Ishikawa (cell line): ENCODE results near the gene NEK11.

Experiments
- CEBPB ChIP-seq: IDR thresholded peaks from 2 replicates; pipeline ENCODE4 v1.6.1; 2012
- CREB1 ChIP-seq: IDR thresholded peaks from 2 replicates; pipeline ENCODE4 v1.6.1; 2012; ENCODE audit warnings: low read depth
- EGR1 ChIP-seq: IDR thresholded peaks from 2 replicates; pipeline ENCODE4 v1.6.1; 2012
- EP300 ChIP-seq: IDR thresholded peaks from 2 replicates; pipeline ENCODE4 v1.6.1; 2012; ENCODE audit warnings: borderline replicate concordance
- FOXM1 ChIP-seq: IDR thresholded peaks from 2 replicates; pipeline ENCODE4 v1.6.1; 2012; ENCODE audit warnings: low read depth, borderline replicate concordance
- NFIC ChIP-seq: IDR thresholded peaks from 2 replicates; pipeline ENCODE4 v1.6.1; 2012
- RAD21 ChIP-seq: IDR thresholded peaks from 2 replicates; pipeline ENCODE4 v1.6.1; 2012; ENCODE audit warnings: low read depth
- TAF1 ChIP-seq: IDR thresholded peaks from 2 replicates; pipeline ENCODE4 v1.6.1; 2012; ENCODE audit warnings: low read depth, mild to moderate bottlenecking
- TCF12 ChIP-seq: IDR thresholded peaks from 2 replicates; pipeline ENCODE4 v1.6.1; 2012; ENCODE audit warnings: low read depth
- TEAD4 ChIP-seq: IDR thresholded peaks from 2 replicates; pipeline ENCODE4 v1.6.1; 2012
- YY1 ChIP-seq: IDR thresholded peaks from 2 replicates; pipeline ENCODE4 v1.6.1; 2012; ENCODE audit warnings: low read depth
- ZBTB7A ChIP-seq: IDR thresholded peaks from 2 replicates; pipeline ENCODE4 v1.6.1; 2012; ENCODE audit warnings: low read depth
- TF ChIP-seq, protein P1 (sequence below): IDR thresholded peaks from 2 replicates; pipeline ENCODE4 v1.6.1; 2012; ENCODE audit warnings: low read depth, mild to moderate bottlenecking
- TF ChIP-seq, protein P2 (sequence below): IDR thresholded peaks from 2 replicates; pipeline ENCODE4 v1.6.1; 2012
- TF ChIP-seq, protein P3 (sequence below): IDR thresholded peaks from 2 replicates; pipeline ENCODE4 v1.6.1; 2012

Gene NEK11

DNA sequence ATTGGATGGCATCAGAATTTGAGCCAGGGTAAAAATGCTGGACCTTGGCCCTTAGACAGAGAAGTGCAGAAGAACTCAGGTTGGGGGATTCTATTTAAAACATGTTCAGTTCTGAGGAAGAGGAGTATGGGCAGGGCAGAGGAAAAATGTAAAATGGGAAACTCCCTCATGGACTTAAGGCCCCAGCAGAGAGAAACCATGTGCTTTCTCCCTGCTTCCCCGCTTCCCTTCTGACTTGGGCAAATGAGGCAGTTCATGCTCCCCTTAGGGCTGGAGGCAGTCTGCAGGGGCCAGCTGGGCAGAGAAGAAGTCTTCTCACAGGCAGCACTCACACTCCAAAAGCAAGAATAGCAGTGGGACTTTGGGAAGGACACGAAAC, 345.0 kb downstream of the NEK11 start:
- no peak for TF ChIP-seq RAD21
- TF ChIP-seq FOXM1, result no peak
- TF ChIP-seq TCF12, result no peak
- TF ChIP-seq ZBTB7A, result no peak

DNA sequence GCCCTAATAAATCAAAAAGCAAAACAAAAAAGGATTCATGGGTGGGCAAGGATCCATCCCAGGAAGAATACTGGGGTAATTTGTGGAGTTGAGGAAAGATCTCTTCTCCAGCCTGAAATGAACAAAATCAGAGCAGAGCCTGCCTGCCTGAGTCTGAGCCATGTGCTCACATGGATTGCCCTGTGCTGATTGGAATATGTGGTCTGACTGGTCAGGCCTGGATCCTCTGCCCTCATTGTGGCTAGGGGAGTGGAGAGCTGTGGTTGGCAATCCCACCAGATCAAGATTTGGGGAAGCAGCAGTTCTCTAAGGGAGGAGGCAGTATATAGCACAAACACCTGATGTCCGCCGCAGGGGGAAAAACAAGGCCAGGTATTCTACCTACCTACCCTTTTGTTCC, 348.1 kb downstream of the NEK11 start:
- TF ChIP-seq, protein P1, sequence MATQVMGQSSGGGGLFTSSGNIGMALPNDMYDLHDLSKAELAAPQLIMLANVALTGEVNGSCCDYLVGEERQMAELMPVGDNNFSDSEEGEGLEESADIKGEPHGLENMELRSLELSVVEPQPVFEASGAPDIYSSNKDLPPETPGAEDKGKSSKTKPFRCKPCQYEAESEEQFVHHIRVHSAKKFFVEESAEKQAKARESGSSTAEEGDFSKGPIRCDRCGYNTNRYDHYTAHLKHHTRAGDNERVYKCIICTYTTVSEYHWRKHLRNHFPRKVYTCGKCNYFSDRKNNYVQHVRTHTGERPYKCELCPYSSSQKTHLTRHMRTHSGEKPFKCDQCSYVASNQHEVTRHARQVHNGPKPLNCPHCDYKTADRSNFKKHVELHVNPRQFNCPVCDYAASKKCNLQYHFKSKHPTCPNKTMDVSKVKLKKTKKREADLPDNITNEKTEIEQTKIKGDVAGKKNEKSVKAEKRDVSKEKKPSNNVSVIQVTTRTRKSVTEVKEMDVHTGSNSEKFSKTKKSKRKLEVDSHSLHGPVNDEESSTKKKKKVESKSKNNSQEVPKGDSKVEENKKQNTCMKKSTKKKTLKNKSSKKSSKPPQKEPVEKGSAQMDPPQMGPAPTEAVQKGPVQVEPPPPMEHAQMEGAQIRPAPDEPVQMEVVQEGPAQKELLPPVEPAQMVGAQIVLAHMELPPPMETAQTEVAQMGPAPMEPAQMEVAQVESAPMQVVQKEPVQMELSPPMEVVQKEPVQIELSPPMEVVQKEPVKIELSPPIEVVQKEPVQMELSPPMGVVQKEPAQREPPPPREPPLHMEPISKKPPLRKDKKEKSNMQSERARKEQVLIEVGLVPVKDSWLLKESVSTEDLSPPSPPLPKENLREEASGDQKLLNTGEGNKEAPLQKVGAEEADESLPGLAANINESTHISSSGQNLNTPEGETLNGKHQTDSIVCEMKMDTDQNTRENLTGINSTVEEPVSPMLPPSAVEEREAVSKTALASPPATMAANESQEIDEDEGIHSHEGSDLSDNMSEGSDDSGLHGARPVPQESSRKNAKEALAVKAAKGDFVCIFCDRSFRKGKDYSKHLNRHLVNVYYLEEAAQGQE, result no peak
- TF ChIP-seq FOXM1 (no peak), CEBPB (no peak), RAD21 (no peak), ZBTB7A (no peak), NFIC (no peak), TAF1 (no peak), TCF12 (no peak), CREB1 (no peak), YY1 (no peak), EP300 (no peak)
- TF ChIP-seq, protein P2, sequence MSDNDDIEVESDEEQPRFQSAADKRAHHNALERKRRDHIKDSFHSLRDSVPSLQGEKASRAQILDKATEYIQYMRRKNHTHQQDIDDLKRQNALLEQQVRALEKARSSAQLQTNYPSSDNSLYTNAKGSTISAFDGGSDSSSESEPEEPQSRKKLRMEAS, result no peak
- TF ChIP-seq, protein P3, sequence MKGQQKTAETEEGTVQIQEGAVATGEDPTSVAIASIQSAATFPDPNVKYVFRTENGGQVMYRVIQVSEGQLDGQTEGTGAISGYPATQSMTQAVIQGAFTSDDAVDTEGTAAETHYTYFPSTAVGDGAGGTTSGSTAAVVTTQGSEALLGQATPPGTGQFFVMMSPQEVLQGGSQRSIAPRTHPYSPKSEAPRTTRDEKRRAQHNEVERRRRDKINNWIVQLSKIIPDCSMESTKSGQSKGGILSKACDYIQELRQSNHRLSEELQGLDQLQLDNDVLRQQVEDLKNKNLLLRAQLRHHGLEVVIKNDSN, result no peak

DNA sequence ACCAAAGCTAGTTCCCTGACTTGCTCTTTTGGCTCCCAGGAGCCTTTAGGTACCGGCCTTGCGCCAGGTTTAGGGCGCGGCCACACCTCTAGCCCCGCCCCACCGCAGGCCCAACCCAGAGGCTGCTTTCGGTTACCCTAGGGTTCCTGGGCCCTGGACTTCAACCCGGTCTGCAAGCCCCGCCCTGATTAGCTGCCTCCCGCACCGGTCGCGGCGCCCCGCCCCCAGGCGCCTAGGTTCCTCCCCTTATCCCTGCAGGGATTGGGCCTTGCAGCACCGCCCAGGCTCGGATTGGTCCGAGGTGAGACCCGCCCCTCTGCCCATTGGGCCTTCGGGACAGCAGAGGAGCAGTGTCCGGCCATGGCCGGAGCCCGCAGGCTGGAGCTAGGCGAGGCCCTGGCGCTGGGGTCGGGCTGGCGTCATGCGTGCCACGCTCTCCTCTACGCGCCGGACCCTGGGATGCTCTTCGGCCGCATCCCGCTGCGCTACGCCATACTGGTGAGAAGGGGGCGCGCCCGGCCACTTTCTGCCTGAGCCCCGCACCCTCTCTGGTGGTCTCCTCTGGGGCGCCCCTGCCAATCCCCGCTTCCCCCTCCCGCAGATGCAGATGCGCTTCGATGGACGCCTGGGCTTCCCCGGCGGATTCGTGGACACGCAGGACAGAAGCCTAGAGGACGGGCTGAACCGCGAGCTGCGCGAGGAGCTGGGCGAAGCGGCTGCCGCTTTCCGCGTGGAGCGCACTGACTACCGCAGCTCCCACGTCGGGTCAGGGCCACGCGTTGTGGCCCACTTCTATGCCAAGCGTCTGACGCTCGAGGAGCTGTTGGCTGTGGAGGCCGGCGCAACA, 355.0 kb downstream of the NEK11 start, which contains the start of gene NUDT16:
TSS of gene NUDT16 (plus strand) at position 330 of the 847 bp plus-strand sequence. CDS start at position 361, 31 bp downstream.
- TF ChIP-seq, protein P1, result no peak
- TF ChIP-seq EGR1 (no peak), EP300 (0 out of 2 replicates have a peak, but pooled peaks have one; percentile 5), CREB1 (peak; percentile 49; the same call in 1 of the 2 replicates), TCF12 (peak; percentile 20; the same call in 1 of the 2 replicates), YY1 (peak; percentile 87), NFIC (no peak), RAD21 (no peak), TAF1 (peak; percentile 92), ZBTB7A (peak; percentile 81), CEBPB (no peak)
- TF ChIP-seq, protein P3, result no peak
- TF ChIP-seq, protein P2, result peak; percentile 58

DNA sequence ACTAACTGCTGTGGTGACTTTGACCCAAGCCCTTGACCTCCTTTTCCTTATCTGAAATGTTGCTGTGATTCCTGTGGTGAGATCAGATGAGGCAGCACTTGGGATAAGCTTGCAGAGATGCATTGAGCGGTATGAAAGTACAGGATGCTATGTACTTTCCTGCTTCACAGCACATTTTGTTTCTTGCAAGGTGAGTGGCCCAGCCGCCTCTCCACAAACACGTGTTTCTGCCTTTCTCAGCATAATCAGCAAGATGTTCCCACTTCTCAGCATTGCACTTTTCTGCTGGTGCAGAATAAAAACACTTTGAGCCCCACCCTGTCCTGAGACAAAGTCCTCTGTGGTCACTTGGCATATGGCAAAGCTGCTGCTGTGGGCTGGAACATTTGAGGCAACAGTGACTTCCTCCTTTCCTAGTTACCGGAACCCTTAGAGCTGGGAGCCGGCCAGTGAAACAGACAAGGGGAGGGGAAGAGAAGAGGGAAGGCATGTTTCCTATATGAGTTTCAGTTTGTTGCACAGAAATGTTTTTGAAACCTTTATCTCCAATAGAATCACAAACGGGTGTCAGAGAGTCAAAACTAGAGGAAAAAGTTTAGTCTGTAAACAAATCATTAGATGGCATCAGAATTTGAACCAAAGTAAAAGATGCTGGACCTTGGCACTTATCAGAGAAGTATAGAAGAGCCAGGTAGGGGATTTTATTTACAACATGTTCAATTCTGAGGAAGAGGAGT, 359.9 kb downstream of the NEK11 start:
- no peak for TF ChIP-seq EGR1

DNA sequence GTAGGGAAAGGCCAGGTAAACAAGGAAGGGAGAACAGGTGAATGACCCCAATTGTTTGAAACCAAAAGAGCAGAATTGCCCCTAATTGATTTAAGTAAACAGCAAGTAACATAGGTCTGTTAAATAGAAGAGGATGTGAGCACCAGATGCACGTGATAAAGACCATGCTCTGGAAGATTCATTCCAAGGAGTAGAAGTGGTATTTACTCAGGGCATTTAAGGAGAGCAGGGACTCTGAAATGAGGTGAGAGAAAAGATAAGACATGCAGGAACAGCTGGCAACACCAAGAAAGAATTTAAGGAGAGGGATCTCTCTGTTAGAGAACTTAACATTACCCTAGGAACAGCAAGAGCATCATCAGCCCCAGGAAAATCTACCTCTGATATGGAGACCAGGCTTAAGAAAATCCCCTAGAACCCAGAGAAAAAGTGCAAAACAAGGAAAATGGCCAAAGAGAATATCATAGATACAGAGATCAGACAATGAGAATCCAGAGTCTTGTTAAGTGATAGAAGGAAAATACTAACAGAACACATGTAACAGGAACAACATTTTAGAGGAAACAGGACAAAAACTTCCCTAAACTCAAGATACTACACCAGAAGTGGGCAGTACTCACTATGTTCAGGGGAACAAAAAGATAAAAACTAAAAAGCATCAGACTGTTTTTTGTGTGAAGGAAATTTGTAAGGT, 361.3 kb downstream of the NEK11 start:
- TF ChIP-seq CREB1 (no peak), EGR1 (no peak), EP300 (no peak), NFIC (no peak), TEAD4 (no peak), YY1 (no peak), FOXM1 (no peak), TCF12 (no peak), CEBPB (no peak)
- TF ChIP-seq, protein P2, result no peak
- TF ChIP-seq, protein P3, result no peak
- TF ChIP-seq, protein P1, result no peak
